WTC11 (cell line): ENCODE data around the gene PTPRT. TPM values are rescaled to one million over a fixed set of nuclear protein-coding genes. Genes with fewer than 3 reads are reported as not detected.

Source experiments
- ATAC-seq: fragments of 200-7000 bp; cut with Tn5 transposase; 2 replicates; pipeline ENCODE4 v1.10.0; 2021; ENCODE audit warnings: mild to moderate bottlenecking, moderate library complexity
- CTCF ChIA-PET: fragments of 300-600 bp; sonication (Branson Sonifier 250); formaldehyde crosslinking; loops from one replicate; lab custom pipeline; 2021; ENCODE audit warnings: antibody characterized with exemption; lab: Charles Lee
- POLR2A ChIA-PET: fragments of 350-600 bp; sonication (Branson Sonifier 250); formaldehyde crosslinking; loops from one replicate; lab custom pipeline; 2021; ENCODE audit warnings: antibody characterized with exemption; lab: Charles Lee
- DNase-seq: peaks from one replicate; pipeline ENCODE4 v3.0.0; 2021; ENCODE audit warnings: low spot score
- H3K27ac Mint-ChIP-seq: 2 replicates; pipeline ENCODE4 v1.8.0; 2021; ENCODE audit warnings: mixed read lengths
- H3K27me3 Mint-ChIP-seq: 2 replicates; pipeline ENCODE4 v1.8.0; 2021; ENCODE audit warnings: low read depth, mild to moderate bottlenecking, moderate library complexity, mixed read lengths
- H3K36me3 Mint-ChIP-seq: 2 replicates; pipeline ENCODE4 v1.8.0; 2021; ENCODE audit warnings: mixed read lengths
- H3K4me1 Mint-ChIP-seq: 2 replicates; pipeline ENCODE4 v1.8.0; 2022; ENCODE audit warnings: mixed read lengths
- H3K4me3 Mint-ChIP-seq: 2 replicates; pipeline ENCODE4 v1.8.0; 2021; ENCODE audit warnings: mild to moderate bottlenecking, moderate library complexity, mixed read lengths
- H3K9me3 Mint-ChIP-seq: 2 replicates; pipeline ENCODE4 v1.8.0; 2021; ENCODE audit warnings: mixed read lengths
- ATF1 ChIP-seq: sonication (generic); formaldehyde crosslinking; IDR thresholded peaks from 2 replicates; pipeline ENCODE4 v1.8.1; 2023; ENCODE audit warnings: mild to moderate bottlenecking, moderate library complexity, missing genetic modification reagents
- ATF3 ChIP-seq: sonication (generic); formaldehyde crosslinking; conservative IDR thresholded peaks from 2 replicates; pipeline ENCODE4 v1.8.1; 2022; ENCODE audit warnings: mild to moderate bottlenecking, missing genetic modification reagents
- CDX4 ChIP-seq: fragments of 250-450 bp; sonication (Bioruptor Pico); IDR thresholded peaks from 2 replicates; pipeline ENCODE4 v1.9.0; 2021; ENCODE audit warnings: moderate library complexity, mild to moderate bottlenecking, inconsistent platforms, borderline replicate concordance
- E2F1 ChIP-seq: sonication (generic); formaldehyde crosslinking; IDR thresholded peaks from 2 replicates; pipeline ENCODE4 v1.8.0; 2022; ENCODE audit warnings: mild to moderate bottlenecking, missing genetic modification reagents
- E2F4 ChIP-seq: sonication (generic); formaldehyde crosslinking; IDR thresholded peaks from 2 replicates; pipeline ENCODE4 v1.8.1; 2022; ENCODE audit warnings: low read depth, mild to moderate bottlenecking, moderate library complexity, missing genetic modification reagents, borderline replicate concordance
- E2F5 ChIP-seq: sonication (generic); formaldehyde crosslinking; IDR thresholded peaks from 2 replicates; pipeline ENCODE4 v1.8.1; 2022; ENCODE audit warnings: mild to moderate bottlenecking, moderate library complexity, missing genetic modification reagents
- FOXK1 ChIP-seq: sonication (generic); formaldehyde crosslinking; IDR thresholded peaks from 2 replicates; pipeline ENCODE4 v1.8.0; 2022; ENCODE audit warnings: mild to moderate bottlenecking, moderate library complexity, missing genetic modification reagents
- HMGA2 ChIP-seq: fragments of 250-450 bp; sonication (Bioruptor Pico); IDR thresholded peaks from 2 replicates; pipeline ENCODE4 v1.4.0; 2021; ENCODE audit warnings: mild to moderate bottlenecking, moderate library complexity
- MAX ChIP-seq: sonication (generic); formaldehyde crosslinking; IDR thresholded peaks from 2 replicates; pipeline ENCODE4 v1.8.0; 2022; ENCODE audit warnings: mild to moderate bottlenecking, missing genetic modification reagents
- PRRX2 ChIP-seq: fragments of 250-450 bp; sonication (Bioruptor Pico); IDR thresholded peaks from 2 replicates; pipeline ENCODE4 v1.8.0; 2021; ENCODE audit warnings: mild to moderate bottlenecking
- ZMAT4 ChIP-seq: fragments of 250-450 bp; sonication (Bioruptor Pico); IDR thresholded peaks from 2 replicates; pipeline ENCODE4 v1.9.0; 2021; ENCODE audit warnings: mild to moderate bottlenecking
- ZNF138 ChIP-seq: sonication (generic); formaldehyde crosslinking; conservative IDR thresholded peaks from 2 replicates; pipeline ENCODE4 v1.8.1; 2022; ENCODE audit warnings: mild to moderate bottlenecking, moderate library complexity, missing genetic modification reagents
- ZNF317 ChIP-seq: sonication (generic); formaldehyde crosslinking; IDR thresholded peaks from 2 replicates; pipeline ENCODE4 v1.8.1; 2023; ENCODE audit warnings: low read depth, mild to moderate bottlenecking, moderate library complexity, missing genetic modification reagents, borderline replicate concordance
- ZNF416 ChIP-seq: fragments of 250-450 bp; sonication (Bioruptor Pico); IDR thresholded peaks from 2 replicates; pipeline ENCODE4 v1.9.0; 2021; ENCODE audit warnings: mild to moderate bottlenecking, inconsistent platforms
- ZNF423 ChIP-seq: fragments of 250-450 bp; sonication (Bioruptor Pico); IDR thresholded peaks from 2 replicates; pipeline ENCODE4 v2.1.2; 2022; ENCODE audit warnings: mild to moderate bottlenecking, moderate library complexity
- ZNF512 ChIP-seq: sonication (generic); formaldehyde crosslinking; IDR thresholded peaks from 2 replicates; pipeline ENCODE4 v1.8.1; 2022; ENCODE audit warnings: missing genetic modification reagents, borderline replicate concordance
- ZNF671 ChIP-seq: fragments of 250-450 bp; sonication (Bioruptor Pico); IDR thresholded peaks from 2 replicates; pipeline ENCODE4 v1.8.0; 2021; ENCODE audit warnings: mild to moderate bottlenecking
- ZSCAN18 ChIP-seq: fragments of 250-450 bp; sonication (Bioruptor Pico); IDR thresholded peaks from 2 replicates; pipeline ENCODE4 v2.1.2; 2022; ENCODE audit warnings: mild to moderate bottlenecking, moderate library complexity
- total RNA-seq: library from RNA; stranded (reverse); gene quantifications from 3 replicates; pipeline ENCODE4 v1.2.3, GENCODE V29; 2021

The PTPRT gene
- total RNA-seq, 1 experiment from 2014 or later, result 1.1 TPM

GRCh38 chr20:42610070-42610469, 579.6 kb downstream of the PTPRT start:
- ATAC-seq, result no peak
- ChIA-PET CTCF (no interaction called here), POLR2A (no interaction called here)
- no peaks in the 10 kb centered on the region; the same call in 1 of the 2 replicates for H3K27me3 Mint-ChIP-seq
- no peak overlapping the region for H3K4me3 Mint-ChIP-seq
- TF ChIP-seq ZNF138 (CRISPR knock-in tag), result no peak
- TF ChIP-seq ZNF671 (CRISPR knock-in tag), result no peak
- no peak for TF ChIP-seq ZNF423
- no peak for TF ChIP-seq E2F1
- TF ChIP-seq PRRX2 (CRISPR knock-in tag), result no peak
- TF ChIP-seq ATF1 (CRISPR knock-in tag), result no peak
- TF ChIP-seq FOXK1 (CRISPR knock-in tag), result no peak
- peaks cover 8% of the 10 kb centered on the region for H3K36me3 Mint-ChIP-seq
- peaks cover 6% of the 10 kb centered on the region for H3K4me1 Mint-ChIP-seq
- no peak for DNase-seq
- H3K27ac Mint-ChIP-seq, result no peak overlapping the region
- H3K9me3 Mint-ChIP-seq, result peaks cover 21% of the 10 kb centered on the region

- Mint-ChIP-seq H3K36me3 (peaks cover 7% of the 10 kb centered on the region), H3K4me3 (no peak overlapping the region)
- no peak for TF ChIP-seq ZMAT4 (CRISPR knock-in tag)
- TF ChIP-seq MAX (CRISPR knock-in tag), result no peak
- TF ChIP-seq CDX4 (CRISPR knock-in tag), result no peak
- no peak for TF ChIP-seq ZNF416 (CRISPR knock-in tag)
- no peak for TF ChIP-seq E2F5 (CRISPR knock-in tag)
- TF ChIP-seq ZNF317, result no peak
- no peak for TF ChIP-seq E2F4
- TF ChIP-seq ZSCAN18 (CRISPR knock-in tag), result no peak
Measured at GRCh38 chr20:42609618-42610017, 580.1 kb downstream of the PTPRT start.

GRCh38 chr20:42604998-42605956, 584.4 kb downstream of the PTPRT start:
- Mint-ChIP-seq H3K4me3 (no peak overlapping the region), H3K36me3 (no peaks in the 10 kb centered on the region), H3K9me3 (no peaks in the 10 kb centered on the region), H3K27me3 (no peaks in the 10 kb centered on the region), H3K4me1 (peaks cover 3% of the 10 kb centered on the region), H3K27ac (no peak overlapping the region)
- POLR2A ChIA-PET, result no interaction called here
- DNase-seq, result no peak
- ATAC-seq, result no peak
- CTCF ChIA-PET, result no interaction called here
- TF ChIP-seq ATF3 (CRISPR knock-in tag) (no peak), E2F5 (CRISPR knock-in tag) (no peak), HMGA2 (CRISPR knock-in tag) (no peak), PRRX2 (CRISPR knock-in tag) (no peak), ZNF512 (CRISPR knock-in tag) (no peak), E2F1 (no peak)

More at GRCh38 chr20:42609618-42610017, 580.1 kb downstream of the PTPRT start:
- H3K27ac Mint-ChIP-seq, result no peak overlapping the region
- no peaks in the 10 kb centered on the region; the same call in 1 of the 2 replicates for H3K27me3 Mint-ChIP-seq
- ATAC-seq (no peak), DNase-seq (no peak)
- peaks cover 20% of the 10 kb centered on the region for H3K9me3 Mint-ChIP-seq
- peaks cover 6% of the 10 kb centered on the region for H3K4me1 Mint-ChIP-seq
- POLR2A ChIA-PET, result no interaction called here
- CTCF ChIA-PET, result no interaction called here
